ENCODE measurements around the gene RRP1. TPM values are rescaled to one million over a fixed set of nuclear protein-coding genes. Genes with fewer than 3 reads are reported as not detected.
"Not testable (repeated sequence)": the region's sequence is repeated elsewhere in the genome, so short reads cannot be mapped to it uniquely, and the experiment has no call there.

RRP1 gene
- total RNA-seq, 2 donors from 2014 or later: 10.7 to 14.3 TPM

GRCh38 chr21:43810505-43811261, 21.3 kb downstream of the RRP1 start:
- intact Hi-C loops (cut with DNase I): loop anchor here in 1 of 2 donors (10.0 kb wide), 1 partner anchor 104 kb away; no protein-coding TSS in a partner anchor

DNA sequence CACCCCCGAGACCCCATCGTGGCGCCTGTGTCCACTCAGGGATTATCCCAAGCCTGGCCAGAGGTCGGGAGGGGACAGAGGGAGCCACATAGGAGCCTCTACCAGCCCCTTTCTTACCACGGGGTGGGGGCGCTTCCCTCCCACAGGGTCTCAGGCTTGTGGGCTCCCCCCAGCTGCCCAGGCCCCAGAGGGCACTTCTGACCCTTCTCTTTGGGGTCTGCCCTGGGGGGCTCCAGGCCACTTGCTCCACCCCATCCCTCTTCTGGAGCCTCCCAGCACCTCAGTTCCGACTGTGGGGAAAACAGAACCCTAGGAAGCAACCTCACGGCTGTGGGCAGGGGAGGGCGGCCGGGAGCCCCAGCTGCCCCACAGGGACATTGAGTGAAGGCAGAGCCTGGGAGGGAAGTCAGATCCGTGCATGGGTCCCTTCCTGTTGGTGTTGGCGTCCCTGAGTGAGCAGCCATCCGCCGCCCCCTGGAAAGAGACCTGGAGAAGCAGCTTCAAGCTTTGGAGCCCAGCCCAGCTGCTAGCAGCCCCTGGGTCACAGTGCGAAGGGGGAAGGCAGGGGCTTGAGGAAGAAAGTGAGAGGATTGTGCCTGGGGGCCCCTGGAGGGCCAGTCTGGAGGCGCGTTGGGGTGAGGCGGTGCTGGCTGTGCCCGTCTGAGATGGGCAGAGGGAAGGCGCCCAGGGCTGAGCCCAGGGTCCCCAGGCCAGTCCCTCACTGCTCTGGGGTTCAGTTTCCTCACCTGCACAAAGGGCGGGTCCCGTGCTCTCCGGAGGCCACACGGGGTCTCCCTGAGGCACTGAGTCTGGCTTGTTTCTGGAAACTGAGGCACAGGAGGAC, 22.1 kb downstream of the RRP1 start:
- intact Hi-C loops (cut with DNase I): loop anchor here in 1 of 2 donors (10.0 kb wide), 1 partner anchor 103 kb away; no protein-coding TSS in a partner anchor
- DNase-seq (ENCODE audit: low spot score): no peak

More at GRCh38 chr21:43810505-43811261, 21.3 kb downstream of the RRP1 start:
- peak; percentile 96 for DNase-seq (ENCODE audit: low spot score)

- intact Hi-C loops (cut with DNase I): loop anchor here in 1 of 2 donors (10.0 kb wide), 1 partner anchor 103 kb away; no protein-coding TSS in a partner anchor
- no peak for DNase-seq (ENCODE audit: low spot score)
Measured at GRCh38 chr21:43812139-43812821, 22.9 kb downstream of the RRP1 start.

- intact Hi-C loops (cut with DNase I): loop anchor here in 1 of 2 donors (10.0 kb wide), 1 partner anchor 102 kb away; no protein-coding TSS in a partner anchor
- DNase-seq (ENCODE audit: low spot score): no peak
Measured at GRCh38 chr21:43812957-43813655, 23.7 kb downstream of the RRP1 start.

DNA sequence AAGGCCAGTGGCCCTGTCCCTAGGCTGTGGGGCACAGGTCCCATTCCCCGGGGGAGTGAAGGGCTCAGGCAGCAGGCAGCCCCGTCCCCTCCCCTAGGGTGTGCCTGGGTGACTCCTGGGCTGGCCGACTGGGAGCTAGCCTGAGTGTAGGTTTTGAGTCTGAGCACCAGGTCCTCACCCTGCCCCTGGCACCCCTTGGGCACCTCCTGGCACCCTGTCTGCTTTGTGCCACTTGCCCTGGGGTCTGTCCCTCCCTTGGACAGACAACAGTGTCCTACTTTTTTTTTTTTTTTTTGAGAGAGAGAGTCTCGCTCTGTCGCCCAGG, 24.2 kb downstream of the RRP1 start:
- no peak for DNase-seq (ENCODE audit: low spot score)
- intact Hi-C loops (cut with DNase I): loop anchor here in 1 of 2 donors (10.0 kb wide), 1 partner anchor 101 kb away; no protein-coding TSS in a partner anchor

GRCh38 chr21:43814215-43815106, 25.1 kb downstream of the RRP1 start:
- intact Hi-C loops (cut with DNase I): loop anchor here in 1 of 2 donors (10.0 kb wide), 1 partner anchor 100 kb away; no protein-coding TSS in a partner anchor
- no peak for DNase-seq (ENCODE audit: low spot score)

DNA sequence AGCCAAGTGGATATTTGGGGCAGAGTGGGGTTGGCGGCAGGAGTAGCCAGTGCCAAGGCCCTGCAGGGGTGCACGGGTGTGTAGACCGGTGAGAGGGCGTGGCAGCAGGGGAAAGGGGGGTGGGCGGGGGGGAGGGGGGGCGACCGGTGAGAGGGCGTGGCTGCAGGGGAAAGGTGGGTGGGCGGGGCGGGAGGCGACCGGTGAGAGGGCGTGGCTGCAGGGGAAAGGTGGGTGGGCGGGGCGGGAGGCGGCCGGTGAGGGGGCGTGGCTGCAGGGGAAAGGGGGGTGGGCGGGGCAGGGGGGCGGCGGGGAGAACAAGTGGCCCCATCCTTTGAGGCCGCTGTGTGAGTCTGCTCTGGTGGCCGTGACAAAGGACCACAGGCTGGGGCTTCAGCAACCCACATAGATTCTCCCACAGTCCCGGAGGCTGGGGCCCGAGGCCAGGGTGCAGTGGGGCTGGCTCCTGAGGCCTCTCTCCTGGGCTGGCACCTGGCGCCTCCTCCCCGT, 25.8 kb downstream of the RRP1 start:
- DNase-seq (ENCODE audit: low spot score): no peak
- intact Hi-C loops (cut with DNase I): loop anchor here in 1 of 2 donors (10.0 kb wide), 1 partner anchor 100 kb away; no protein-coding TSS in a partner anchor

- intact Hi-C loops (cut with DNase I): loop anchor here in 1 of 2 donors (10.0 kb wide), 1 partner anchor 99 kb away; no protein-coding TSS in a partner anchor
- no peak for DNase-seq (ENCODE audit: low spot score)
Measured at GRCh38 chr21:43815991-43816390, 26.6 kb downstream of the RRP1 start.

DNA sequence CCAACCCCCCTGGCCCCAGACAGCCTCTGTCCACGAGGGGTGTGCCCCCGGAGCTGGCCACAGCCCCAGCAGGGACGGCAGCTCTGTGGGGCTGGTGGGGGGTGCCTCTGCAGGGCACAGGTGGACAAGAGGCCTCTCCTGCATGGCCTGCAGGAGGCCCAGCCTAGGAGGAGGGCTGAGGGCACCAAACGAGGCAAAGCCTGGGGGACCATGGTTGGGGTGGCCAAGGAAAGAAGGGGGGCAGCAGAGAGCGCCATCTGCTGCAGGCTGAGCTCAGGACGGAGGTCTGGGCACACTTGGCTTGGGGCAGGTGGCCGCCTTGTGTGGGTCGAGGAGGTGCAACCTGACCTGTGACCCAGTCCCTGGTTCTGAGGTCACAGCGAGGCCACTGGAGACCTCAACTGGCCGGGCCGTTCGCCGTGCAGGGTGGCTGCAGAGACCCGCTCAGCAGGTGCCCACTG, 27.3 kb downstream of the RRP1 start:
- DNase-seq (ENCODE audit: low spot score): no peak
- intact Hi-C loops (cut with DNase I): loop anchor here in 1 of 2 donors (10.0 kb wide), 1 partner anchor 98 kb away; no protein-coding TSS in a partner anchor

GRCh38 chr21:43817157-43818086, 28.0 kb downstream of the RRP1 start:
- DNase-seq (ENCODE audit: low spot score): peak; percentile 78
- intact Hi-C loops (cut with DNase I): loop anchor here in 1 of 2 donors (10.0 kb wide), 1 partner anchor 97 kb away; no protein-coding TSS in a partner anchor

DNA sequence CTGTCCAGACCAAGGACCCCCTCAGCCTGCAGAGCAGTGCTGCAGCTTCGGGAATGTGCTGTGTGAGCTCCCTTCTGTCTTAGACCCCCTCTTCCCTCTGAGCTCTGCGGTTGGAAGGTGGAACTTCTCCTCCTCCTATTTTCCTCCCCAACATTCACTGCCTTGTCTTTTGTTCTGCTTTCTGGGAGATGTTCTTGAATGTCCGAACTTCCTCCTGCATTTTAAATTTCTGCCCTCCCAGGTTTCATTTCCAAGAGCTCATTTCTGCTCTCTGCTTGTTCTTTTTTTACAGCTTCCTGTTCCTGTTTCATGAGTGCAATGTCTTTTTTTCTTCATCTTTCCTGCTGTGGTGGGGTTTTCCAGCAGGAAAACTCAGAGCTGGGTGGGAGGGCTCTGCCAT, 29.3 kb downstream of the RRP1 start:
- intact Hi-C loops (cut with DNase I): loop anchor here in 1 of 2 donors (10.0 kb wide), 1 partner anchor 96 kb away; no protein-coding TSS in a partner anchor
- DNase-seq (ENCODE audit: low spot score): no peak

DNA sequence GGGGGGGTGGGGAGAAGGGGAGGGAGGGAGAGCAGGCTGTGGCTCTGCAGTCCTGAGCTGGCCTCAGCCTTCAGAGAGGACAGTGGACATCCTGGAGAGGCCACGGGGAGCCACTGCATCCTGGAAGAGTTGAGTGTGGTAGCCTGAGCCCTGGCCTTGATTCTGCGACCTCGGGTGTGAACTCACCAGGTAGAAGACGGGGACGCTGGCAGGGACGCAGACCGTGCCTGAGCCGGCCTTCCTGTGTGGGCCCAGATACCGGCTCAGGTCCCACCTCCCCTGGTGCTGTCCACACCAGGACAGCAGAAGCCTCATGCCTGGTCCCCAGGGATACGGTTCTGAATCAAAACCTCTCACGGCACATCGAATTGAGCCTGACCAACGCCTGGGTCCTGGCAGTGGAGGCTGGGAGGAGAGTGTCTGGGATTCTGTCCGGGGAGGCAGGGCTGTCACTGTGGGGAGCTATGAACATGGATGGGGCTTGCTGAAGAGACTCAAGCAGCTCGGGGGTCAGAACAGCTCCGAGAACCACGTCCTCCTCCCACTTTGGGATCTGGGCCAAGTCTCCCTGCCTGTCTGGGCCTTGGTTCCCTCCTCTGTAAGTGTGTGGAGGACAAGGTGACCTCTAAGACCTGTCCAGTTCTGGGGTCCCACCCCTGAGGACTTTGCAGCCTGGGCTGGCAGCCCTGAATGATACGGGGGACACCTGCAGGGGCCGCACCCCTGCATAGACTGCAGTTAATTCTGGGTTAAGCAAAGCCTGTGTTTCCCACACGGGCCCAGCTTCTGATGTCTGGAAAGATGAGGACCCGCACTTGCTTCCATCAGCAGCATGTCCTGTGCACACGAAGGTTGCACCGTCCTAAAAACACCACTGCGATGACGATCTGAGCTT, 30.4 kb downstream of the RRP1 start:
- intact Hi-C loops (cut with DNase I): loop anchor here in 1 of 2 donors (10.0 kb wide), 1 partner anchor 95 kb away; no protein-coding TSS in a partner anchor
- DNase-seq (ENCODE audit: low spot score): peak; percentile 78

GRCh38 chr21:43820466-43820865, 31.1 kb downstream of the RRP1 start:
- intact Hi-C loops (cut with DNase I): no loop called here
- peak; percentile 65 for DNase-seq (ENCODE audit: low spot score)

DNA sequence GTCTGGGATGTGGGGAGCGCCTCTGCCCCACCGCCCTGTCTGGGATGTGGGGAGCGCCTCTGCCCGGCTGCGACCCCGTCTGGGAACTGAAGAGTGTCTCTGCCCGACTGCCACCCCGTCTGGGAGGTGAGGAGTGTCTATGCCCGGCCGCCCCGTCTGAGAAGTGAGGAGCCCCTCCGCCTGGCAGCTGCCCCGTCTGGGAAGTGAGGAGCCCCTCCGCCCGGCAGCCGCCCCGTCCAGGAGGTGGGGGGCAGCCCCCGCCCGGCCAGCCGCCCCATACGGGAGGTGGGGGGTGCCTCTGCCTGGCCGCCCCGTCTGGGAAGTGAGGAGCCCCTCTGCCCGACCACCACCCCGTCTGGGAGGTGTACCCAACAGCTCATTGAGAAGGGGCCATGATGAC, 32.8 kb downstream of the RRP1 start:
- peak; percentile 76 for DNase-seq (ENCODE audit: low spot score)
- intact Hi-C loops (cut with DNase I): not testable (repeated sequence)

- DNase-seq (ENCODE audit: low spot score); intact Hi-C loops (cut with DNase I): not testable (repeated sequence)
Measured at GRCh38 chr21:43822741-43823140, 33.4 kb downstream of the RRP1 start.

Measured in posterior vena cava (tissue), 2 donors.